ENCODE results near the gene ZNF148.

Gene ZNF148

GRCh38 chr3:125280668-125281361, 94.3 kb downstream of the ZNF148 start:
- peak; percentile 82 for DNase-seq (ENCODE audit: low spot score)

GRCh38 chr3:125278155-125278554, 97.0 kb downstream of the ZNF148 start:
- DNase-seq (ENCODE audit: low spot score): no peak

GRCh38 chr3:125271127-125271526, 104.0 kb downstream of the ZNF148 start:
- no peak for DNase-seq (ENCODE audit: low spot score)

- peak; percentile 15 for DNase-seq (ENCODE audit: low spot score)
Measured at GRCh38 chr3:125267460-125267859, 107.7 kb downstream of the ZNF148 start.

GRCh38 chr3:125266971-125267370, 108.2 kb downstream of the ZNF148 start:
- DNase-seq (ENCODE audit: low spot score): peak; percentile 2

- DNase-seq (ENCODE audit: low spot score): no peak
Measured at GRCh38 chr3:125262161-125262560, 113.0 kb downstream of the ZNF148 start.

GRCh38 chr3:125261031-125261430, 114.1 kb downstream of the ZNF148 start:
- DNase-seq (ENCODE audit: low spot score): no peak

- no peak for DNase-seq (ENCODE audit: low spot score)
Measured at GRCh38 chr3:125260158-125260557, 115.0 kb downstream of the ZNF148 start.

GRCh38 chr3:125257536-125257935, 117.6 kb downstream of the ZNF148 start:
- no peak for DNase-seq (ENCODE audit: low spot score)

GRCh38 chr3:125256675-125257074, 118.5 kb downstream of the ZNF148 start:
- no peak for DNase-seq (ENCODE audit: low spot score)

- no peak for DNase-seq (ENCODE audit: low spot score)
Measured at GRCh38 chr3:125250973-125251372, 124.2 kb downstream of the ZNF148 start.

- DNase-seq (ENCODE audit: low spot score): no peak
Measured at GRCh38 chr3:125246237-125246636, 128.9 kb downstream of the ZNF148 start.

GRCh38 chr3:125245521-125245920, 129.6 kb downstream of the ZNF148 start:
- no peak for DNase-seq (ENCODE audit: low spot score)

GRCh38 chr3:125240496-125240895, 134.6 kb downstream of the ZNF148 start:
- DNase-seq (ENCODE audit: low spot score): no peak

- DNase-seq (ENCODE audit: low spot score): no peak
Measured at GRCh38 chr3:125239266-125239665, 135.9 kb downstream of the ZNF148 start.

GRCh38 chr3:125238759-125239158, 136.4 kb downstream of the ZNF148 start:
- no peak for DNase-seq (ENCODE audit: low spot score)

GRCh38 chr3:125236331-125236903, 138.7 kb downstream of the ZNF148 start:
- no peak for DNase-seq (ENCODE audit: low spot score)

GRCh38 chr3:125234831-125235230, 140.3 kb downstream of the ZNF148 start:
- DNase-seq (ENCODE audit: low spot score): no peak

- DNase-seq (ENCODE audit: low spot score): no peak
Measured at GRCh38 chr3:125232401-125232800, 142.7 kb downstream of the ZNF148 start.

- no peak for DNase-seq (ENCODE audit: low spot score)
Measured at GRCh38 chr3:125231895-125232294, 143.2 kb downstream of the ZNF148 start.

GRCh38 chr3:125229707-125230106, 145.4 kb downstream of the ZNF148 start:
- DNase-seq (ENCODE audit: low spot score): no peak

- no peak for DNase-seq (ENCODE audit: low spot score)
Measured at GRCh38 chr3:125229168-125229567, 146.0 kb downstream of the ZNF148 start.

- DNase-seq (ENCODE audit: low spot score): no peak
Measured at GRCh38 chr3:125221831-125222230, 153.3 kb downstream of the ZNF148 start.

Data from Ammon's horn (tissue), 1 donor.